GM12873 (cell line): ENCODE results near the gene AUTS2.

Experiments
- TF ChIP-seq, protein P1 (sequence below): IDR thresholded peaks from 2 replicates; pipeline ENCODE4 v1.5.1; 2012; ENCODE audit warnings: low read depth, mild to moderate bottlenecking, moderate library complexity, low read length, control low read depth; ENCODE audit not compliant: insufficient read depth; ENCODE audit errors: missing control alignments

Gene AUTS2

DNA sequence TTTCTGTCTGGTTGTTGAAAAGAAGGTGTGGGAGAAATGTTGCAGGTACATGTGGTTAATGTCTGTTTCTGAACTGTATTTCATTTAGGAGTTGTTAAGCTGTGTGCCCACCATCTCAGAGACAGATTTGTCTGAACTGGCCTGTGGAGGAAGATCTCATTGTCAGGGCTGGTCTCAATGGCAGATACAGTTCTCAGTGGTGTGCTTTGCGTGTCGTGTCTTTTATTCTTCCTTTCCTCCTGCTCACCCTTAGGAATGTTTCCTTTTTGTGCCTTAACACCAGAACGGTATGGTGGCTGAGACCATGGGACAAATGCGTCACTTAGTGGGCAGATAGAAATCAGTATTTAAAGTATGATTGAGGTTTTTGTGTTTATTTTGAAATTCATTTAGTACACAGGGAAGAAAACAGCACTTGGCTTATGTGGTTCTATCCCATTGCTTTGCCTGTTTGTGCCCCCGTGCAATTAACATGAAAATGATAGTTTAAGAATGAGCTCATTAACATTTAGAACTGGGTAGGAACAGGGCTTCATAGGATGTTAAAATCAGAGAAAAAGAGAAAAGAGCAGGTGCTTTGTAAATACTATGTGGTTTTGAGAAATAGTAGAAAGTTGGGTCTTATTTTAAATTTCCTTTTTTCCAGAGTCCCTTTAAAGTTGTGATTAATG lies 112.6 kb downstream of the AUTS2 start:
- TF ChIP-seq, protein P1, sequence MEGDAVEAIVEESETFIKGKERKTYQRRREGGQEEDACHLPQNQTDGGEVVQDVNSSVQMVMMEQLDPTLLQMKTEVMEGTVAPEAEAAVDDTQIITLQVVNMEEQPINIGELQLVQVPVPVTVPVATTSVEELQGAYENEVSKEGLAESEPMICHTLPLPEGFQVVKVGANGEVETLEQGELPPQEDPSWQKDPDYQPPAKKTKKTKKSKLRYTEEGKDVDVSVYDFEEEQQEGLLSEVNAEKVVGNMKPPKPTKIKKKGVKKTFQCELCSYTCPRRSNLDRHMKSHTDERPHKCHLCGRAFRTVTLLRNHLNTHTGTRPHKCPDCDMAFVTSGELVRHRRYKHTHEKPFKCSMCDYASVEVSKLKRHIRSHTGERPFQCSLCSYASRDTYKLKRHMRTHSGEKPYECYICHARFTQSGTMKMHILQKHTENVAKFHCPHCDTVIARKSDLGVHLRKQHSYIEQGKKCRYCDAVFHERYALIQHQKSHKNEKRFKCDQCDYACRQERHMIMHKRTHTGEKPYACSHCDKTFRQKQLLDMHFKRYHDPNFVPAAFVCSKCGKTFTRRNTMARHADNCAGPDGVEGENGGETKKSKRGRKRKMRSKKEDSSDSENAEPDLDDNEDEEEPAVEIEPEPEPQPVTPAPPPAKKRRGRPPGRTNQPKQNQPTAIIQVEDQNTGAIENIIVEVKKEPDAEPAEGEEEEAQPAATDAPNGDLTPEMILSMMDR: no peak

DNA sequence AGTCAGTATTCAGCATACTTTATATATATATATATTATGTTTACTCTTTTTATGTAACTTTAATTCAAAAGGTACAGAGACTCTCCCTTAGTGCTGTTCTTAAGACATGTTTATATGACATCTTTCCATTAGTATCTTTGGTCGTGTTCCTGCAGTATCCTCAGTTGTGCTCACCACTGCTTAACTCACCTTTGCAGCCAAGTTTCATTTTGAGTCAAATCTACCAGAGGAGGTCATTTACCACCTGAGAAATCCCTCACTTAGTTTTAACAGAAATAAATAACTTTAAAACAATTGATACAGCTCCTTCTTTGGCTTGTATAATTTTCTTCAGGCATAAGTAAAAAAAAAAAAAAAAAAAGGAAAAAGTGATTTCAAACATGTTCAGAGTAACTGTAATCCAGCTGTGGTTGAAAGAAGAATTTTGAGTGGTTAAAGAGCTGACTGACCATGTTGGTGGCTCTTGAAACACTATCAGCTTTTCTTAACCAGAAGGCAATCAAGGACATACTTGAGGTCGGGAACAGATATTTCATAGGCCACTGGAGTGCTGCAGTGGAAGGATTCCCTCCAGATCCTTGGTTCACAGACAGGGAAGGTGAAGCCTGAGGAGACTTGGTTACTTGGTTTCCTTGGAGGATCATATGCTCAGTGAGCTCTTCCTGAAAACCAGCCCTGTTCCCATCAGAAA lies 116.8 kb downstream of the AUTS2 start:
- TF ChIP-seq, protein P1: no peak

DNA sequence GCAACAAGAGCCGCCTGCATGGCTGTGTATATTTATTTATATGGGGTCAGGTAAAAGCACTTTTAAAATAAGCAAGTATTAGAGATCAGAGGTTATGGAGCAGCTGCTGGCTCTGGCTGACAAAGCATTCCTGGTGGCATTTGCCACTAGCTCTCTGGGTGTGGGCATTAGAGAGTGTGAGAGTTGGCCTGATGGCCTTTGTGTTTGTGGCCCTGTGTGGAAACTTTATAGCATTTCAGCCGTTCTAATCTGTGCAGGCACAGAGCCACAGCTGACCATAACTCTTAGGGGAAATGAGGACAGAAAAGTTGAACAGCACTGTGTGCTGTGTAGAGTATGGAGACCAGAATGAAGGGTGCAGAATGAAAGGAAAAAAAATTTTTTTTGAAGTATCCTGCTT lies 118.9 kb downstream of the AUTS2 start:
- TF ChIP-seq, protein P1: no peak

DNA sequence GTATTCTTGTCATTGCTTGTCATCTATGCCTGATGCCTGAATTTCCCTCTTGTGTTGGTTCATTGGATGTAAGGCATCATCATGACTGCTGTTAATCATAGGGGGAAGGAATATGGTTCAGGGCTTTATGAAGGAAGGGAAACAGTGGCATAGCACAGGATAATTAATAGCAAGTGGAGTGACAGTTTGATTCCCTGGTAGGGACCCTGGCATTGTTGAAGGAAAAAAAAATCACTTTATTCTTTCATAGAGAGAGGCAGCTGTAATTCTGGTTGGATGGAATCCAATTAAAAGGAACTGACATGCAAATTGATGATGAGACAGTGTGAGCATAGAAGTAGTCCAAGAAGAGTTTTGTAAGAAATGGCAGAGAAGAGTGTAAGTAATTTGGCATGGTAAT lies 121.4 kb downstream of the AUTS2 start:
- TF ChIP-seq, protein P1: no peak

DNA sequence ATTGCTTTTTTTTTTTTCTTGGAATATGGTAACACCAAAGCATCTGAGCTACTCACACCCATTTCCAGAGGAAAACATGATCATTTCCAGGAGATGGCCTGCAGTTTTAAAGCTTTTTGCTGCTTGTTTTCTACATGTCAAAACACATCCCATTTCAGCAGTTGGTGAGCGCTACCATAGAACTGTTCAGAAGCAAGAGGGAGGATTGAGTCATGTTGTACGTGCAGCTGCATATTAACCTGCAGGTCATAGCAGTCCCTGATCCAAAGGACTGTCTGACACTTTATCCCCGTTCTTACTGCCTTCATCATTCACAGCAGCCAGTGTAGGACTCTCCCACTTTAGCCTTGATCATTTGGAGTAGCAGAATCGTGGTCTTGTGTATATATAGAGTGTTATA lies 124.6 kb downstream of the AUTS2 start:
- TF ChIP-seq, protein P1: no peak

DNA sequence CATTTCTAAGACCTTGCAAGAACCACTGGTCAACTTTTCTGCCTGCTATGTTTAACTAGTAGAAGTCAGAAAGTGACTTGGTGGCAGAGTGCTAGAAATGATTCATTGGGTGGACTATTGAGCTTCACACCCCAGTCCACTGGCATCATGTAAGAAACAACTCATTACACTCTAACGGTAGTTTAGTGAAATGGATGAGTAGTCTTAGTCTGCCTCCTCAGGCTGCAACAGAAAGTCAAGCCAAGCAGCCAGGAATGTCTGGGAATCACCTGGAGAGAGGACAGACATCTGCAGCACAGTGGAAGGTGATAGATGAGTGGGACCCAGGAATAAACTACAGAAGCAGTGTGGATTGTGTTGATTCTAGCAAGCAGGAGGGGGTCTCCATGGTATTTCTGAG lies 125.4 kb downstream of the AUTS2 start:
- TF ChIP-seq, protein P1: no peak

DNA sequence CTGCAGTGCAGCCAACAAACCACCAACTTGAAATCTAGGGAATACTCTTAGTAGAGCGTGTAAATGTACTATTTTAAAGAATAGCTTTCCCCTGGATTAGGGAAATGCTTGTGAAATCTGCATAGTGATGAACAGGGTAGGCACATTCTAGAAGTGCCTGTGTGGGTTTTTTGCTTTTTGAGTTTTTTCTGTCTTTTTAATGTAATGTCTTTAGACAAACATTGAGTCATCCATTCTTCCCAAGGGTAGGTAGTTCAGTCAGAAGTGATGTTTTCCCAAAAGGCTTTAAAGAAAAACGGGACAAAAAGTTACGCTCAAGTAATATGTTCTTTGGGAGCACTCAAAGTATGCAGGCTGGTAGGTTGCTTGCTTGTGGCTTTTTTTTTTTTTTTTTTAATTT lies 130.0 kb downstream of the AUTS2 start:
- TF ChIP-seq, protein P1: no peak
